BLaER1 treated with 17β-estradiol and CSF1 and Interleukin-3, amounts not matched to agents 10 nM and 100 nM (cell line): ENCODE results near the gene SELENOS.
A peak's percentile ranks its signal among the peaks of the same experiment; 100 is the strongest.

Experiments used
- H3K27ac ChIP-seq, 11 experiments: shearing (Covaris generic); formaldehyde crosslinking; 2 replicates each; pipeline ENCODE4 v1.8.1; 2022
- H3K27me3 ChIP-seq, 11 experiments: shearing (Covaris generic); formaldehyde crosslinking; 2 replicates each; pipeline ENCODE4 v1.8.1; 2022
- H3K36me3 ChIP-seq, 11 experiments: shearing (Covaris generic); formaldehyde crosslinking; 2 replicates each; pipeline ENCODE4 v1.8.1; 2022
- H3K4me1 ChIP-seq, 10 experiments: shearing (Covaris generic); formaldehyde crosslinking; 2 replicates each; pipeline ENCODE4 v1.8.1; 2022
- H3K4me2 ChIP-seq, 11 experiments: shearing (Covaris generic); formaldehyde crosslinking; 2 replicates each; pipeline ENCODE4 v1.8.1; 2022
- H3K4me3 ChIP-seq, 10 experiments: shearing (Covaris generic); formaldehyde crosslinking; 2 replicates each; pipeline ENCODE4 v1.8.1; 2022
- H3K9ac ChIP-seq, 11 experiments: shearing (Covaris generic); formaldehyde crosslinking; 2 replicates each; pipeline ENCODE4 v1.8.1; 2022
- H3K9me3 ChIP-seq, 11 experiments: shearing (Covaris generic); formaldehyde crosslinking; replicated peaks in 1 of 11; 2 replicates each; pipeline ENCODE4 v1.8.1; 2022
- H4K20me1 ChIP-seq, 11 experiments: shearing (Covaris generic); formaldehyde crosslinking; 2 replicates each; pipeline ENCODE4 v1.8.1; 2022
- Cebpa-rat ChIP-seq, 11 experiments: shearing (Covaris generic); IDR thresholded peaks; 2 replicates each; pipeline ENCODE4 v1.8.1; 2022

The SELENOS gene

DNA sequence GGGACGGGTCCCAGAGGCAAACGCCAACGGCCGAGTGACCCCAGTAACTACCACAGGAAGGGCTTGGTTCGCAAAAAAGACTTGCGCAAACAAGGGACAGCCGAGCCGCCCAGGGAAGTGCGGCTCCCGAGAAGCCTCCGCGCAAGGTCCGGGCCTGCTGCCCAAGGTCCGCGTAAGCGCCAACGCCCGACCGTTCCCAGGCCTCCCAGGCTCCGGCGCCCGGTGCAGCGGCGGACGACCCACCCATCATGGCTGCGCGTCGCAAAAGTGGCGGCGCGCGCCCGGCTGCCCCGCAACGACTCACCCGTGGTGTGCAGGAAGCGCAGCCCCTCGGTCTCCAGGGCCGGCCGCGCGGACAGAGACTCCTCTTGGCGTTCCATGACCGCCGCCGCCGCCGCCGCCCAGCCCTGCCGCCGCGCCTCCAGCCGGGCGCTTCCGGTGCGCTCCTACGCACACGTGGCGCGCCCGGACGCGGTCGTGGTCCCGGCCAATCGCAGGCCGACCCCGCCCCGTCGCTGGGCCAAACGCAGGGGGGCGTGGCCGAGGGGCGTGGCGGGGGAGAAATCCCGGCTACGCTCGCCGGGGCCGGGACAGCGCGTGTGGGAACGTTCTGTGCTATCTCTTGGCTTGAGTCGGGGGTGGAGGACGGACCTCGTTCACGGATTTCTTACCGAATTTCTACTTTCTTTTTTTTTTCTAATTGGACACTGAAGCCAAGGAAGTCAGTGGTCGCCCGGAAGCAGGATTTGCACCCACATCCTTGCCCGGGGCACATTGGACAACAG is at the start of gene SELENOS:
Gene SELENOS (minus strand): TSS at position 448 of the 785 bp plus-strand sequence. CDS start 68 bp downstream, at position 380.
- Histone ChIP-seq H3K36me3 (peaks cover 59 to 79% (median 64%) of the 10 kb centered on the region in 11 experiments), H4K20me1 (peaks cover 0 to 78% (median 42%) of the 10 kb centered on the region in 11 experiments; a peak in 19 of 22 replicates), H3K27me3 (no peaks in the 10 kb centered on the region), H3K9ac (peak within 1 kb of the TSS; percentile 72 to 95 (median 86)), H3K4me1 (peaks cover 13 to 23% (median 18%) of the 10 kb centered on the region in 10 experiments), H3K4me2 (peak within 1 kb of the TSS; percentile 80 to 95 (median 88)), H3K9me3 (no peaks in the 10 kb centered on the region), H3K4me3 (peak within 1 kb of the TSS; percentile 82 to 100 (median 94)), H3K27ac (peak within 1 kb of the TSS; percentile 70 to 89 (median 81))
- TF ChIP-seq Cebpa-rat (IDR thresholded peaks at IDR 0.05): no peak

DNA sequence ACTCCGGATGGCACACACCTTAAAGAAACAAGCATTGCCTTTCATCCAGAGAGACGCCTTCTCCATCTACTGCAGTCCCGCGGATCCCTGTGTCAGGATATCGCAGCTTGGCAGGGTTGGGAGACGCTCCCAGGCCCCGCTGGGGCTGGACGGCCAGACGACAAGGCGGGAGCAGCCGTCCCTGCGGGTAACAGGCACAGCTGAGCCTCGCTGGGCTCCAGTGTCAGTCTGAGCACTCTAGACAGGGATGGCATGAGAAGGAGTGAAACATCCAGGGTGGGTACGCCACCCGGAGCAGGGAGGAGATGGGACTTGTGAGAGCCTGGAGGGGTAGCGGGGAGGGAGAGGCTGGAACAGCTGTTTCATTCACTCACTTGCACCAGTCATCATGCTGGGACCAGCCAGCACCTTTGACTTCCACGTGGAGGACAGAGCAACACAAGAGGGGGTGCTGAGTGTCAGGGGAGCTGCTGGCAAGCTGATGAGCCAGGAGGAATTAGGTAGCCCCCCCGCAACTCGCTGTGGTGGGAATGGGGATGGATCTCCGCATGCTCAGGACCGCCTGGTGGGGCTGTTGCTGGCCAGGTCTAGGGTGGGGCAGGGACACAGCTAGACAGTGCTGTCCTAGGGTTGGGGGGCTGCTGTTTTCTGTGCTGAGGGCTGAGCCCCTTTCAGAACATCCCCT is 49.3 kb upstream of the SELENOS start:
- Histone ChIP-seq H3K36me3 (no peaks in the 10 kb centered on the region), H3K27me3 (peaks cover 0 to 11% (median 0%) of the 10 kb centered on the region in 11 experiments; a peak in 3 of 22 replicates), H3K4me1 (peaks cover 4 to 42% (median 33%) of the 10 kb centered on the region in 10 experiments), H4K20me1 (no peaks in the 10 kb centered on the region), H3K27ac (no peak overlapping the region), H3K4me2 (no peak overlapping the region), H3K9me3 (no peaks in the 10 kb centered on the region), H3K9ac (no peak overlapping the region), H3K4me3 (no peak overlapping the region)
- TF ChIP-seq Cebpa-rat (IDR thresholded peaks at IDR 0.05): no peak

DNA sequence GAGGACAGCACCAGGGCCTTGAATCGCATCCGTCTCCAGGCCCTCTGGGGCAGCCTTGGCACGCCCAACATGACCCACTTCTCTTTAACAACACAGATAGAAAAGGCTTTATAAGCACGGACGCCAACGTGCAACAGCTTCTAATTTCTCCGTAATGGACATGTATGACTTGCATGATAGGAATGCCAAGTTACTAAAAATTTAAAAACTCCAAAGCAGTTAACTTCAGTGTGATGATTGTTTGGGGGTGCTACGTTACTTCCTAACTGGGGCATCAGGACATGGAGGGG is 48.7 kb upstream of the SELENOS start:
- no peak overlapping the region for H3K4me2 ChIP-seq
- H3K27me3 ChIP-seq: peaks cover 0 to 8% (median 0%) of the 10 kb centered on the region in 11 experiments; a peak in 3 of 22 replicates
- no peak for TF ChIP-seq Cebpa-rat (IDR thresholded peaks at IDR 0.05)
- no peak overlapping the region for H3K4me3 ChIP-seq
- H3K4me1 ChIP-seq: peaks cover 6 to 48% (median 39%) of the 10 kb centered on the region in 10 experiments
- no peaks in the 10 kb centered on the region for H3K36me3 ChIP-seq
- H3K9me3 ChIP-seq: no peaks in the 10 kb centered on the region
- no peak overlapping the region for H3K27ac ChIP-seq
- H3K9ac ChIP-seq: no peak overlapping the region
- no peaks in the 10 kb centered on the region for H4K20me1 ChIP-seq

GRCh38 chr15:101325263-101326025 is 48.2 kb upstream of the SELENOS start:
- TF ChIP-seq Cebpa-rat (IDR thresholded peaks at IDR 0.05): no peak
- no peak overlapping the region for H3K27ac ChIP-seq
- no peak overlapping the region for H3K4me3 ChIP-seq
- peaks cover 0 to 8% (median 0%) of the 10 kb centered on the region in 11 experiments; a peak in 2 of 22 replicates for H3K27me3 ChIP-seq
- peak overlapping the region in 6 of 11 experiments; percentile 46 to 70 (median 60); a peak in 6 of 22 replicates for H3K4me2 ChIP-seq
- H4K20me1 ChIP-seq: no peaks in the 10 kb centered on the region
- no peaks in the 10 kb centered on the region for H3K36me3 ChIP-seq
- H3K4me1 ChIP-seq: peaks cover 9 to 52% (median 44%) of the 10 kb centered on the region in 10 experiments
- no peaks in the 10 kb centered on the region for H3K9me3 ChIP-seq
- no peak overlapping the region for H3K9ac ChIP-seq

DNA sequence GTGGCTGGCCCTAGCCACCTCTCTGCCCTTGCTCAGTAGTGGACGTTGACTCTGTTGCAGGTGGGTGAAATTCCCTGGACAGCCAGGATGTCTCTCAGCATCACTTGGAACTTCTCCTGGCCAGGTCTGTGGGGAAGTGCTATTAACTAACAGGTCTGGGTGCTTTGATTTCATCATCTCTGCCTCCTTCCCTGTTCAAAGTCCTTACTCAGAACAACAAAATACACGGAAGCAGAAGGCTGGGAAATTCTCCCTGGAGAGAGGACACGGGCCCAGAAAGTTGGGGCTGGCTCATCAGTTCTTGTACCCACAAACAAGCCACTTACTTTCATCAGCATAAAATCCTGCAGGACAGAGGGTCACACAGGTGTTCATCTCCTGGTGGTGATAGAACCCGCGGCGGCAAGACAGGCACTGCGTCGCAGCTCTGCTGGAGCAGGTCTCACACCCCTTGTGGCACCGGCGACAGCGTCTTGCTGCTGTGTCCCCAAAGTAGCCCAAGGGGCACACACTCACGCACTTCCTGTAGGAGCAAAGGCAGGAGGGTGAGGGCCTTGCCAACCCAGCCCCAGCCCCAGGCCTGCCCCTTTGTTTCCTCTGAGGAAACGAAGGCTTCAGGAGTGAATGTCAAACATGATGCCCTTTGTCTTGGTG is 47.4 kb upstream of the SELENOS start:
- Histone ChIP-seq H3K4me2 (peak overlapping the region in 10 of 11 experiments; percentile 17 to 85 (median 60); a peak in 19 of 22 replicates), H3K27ac (0 out of 22 replicates have a peak overlapping the region, but pooled peaks of 1 of the 11 experiments have one; percentile 5), H3K4me1 (peaks cover 9 to 53% (median 49%) of the 10 kb centered on the region in 10 experiments), H3K27me3 (peaks cover 0 to under 1% (median 0%) of the 10 kb centered on the region in 11 experiments; a peak in 1 of 22 replicates), H3K9ac (no peak overlapping the region), H4K20me1 (no peaks in the 10 kb centered on the region), H3K9me3 (no peaks in the 10 kb centered on the region), H3K4me3 (no peak overlapping the region), H3K36me3 (no peaks in the 10 kb centered on the region)
- TF ChIP-seq Cebpa-rat (IDR thresholded peaks at IDR 0.05): no peak

DNA sequence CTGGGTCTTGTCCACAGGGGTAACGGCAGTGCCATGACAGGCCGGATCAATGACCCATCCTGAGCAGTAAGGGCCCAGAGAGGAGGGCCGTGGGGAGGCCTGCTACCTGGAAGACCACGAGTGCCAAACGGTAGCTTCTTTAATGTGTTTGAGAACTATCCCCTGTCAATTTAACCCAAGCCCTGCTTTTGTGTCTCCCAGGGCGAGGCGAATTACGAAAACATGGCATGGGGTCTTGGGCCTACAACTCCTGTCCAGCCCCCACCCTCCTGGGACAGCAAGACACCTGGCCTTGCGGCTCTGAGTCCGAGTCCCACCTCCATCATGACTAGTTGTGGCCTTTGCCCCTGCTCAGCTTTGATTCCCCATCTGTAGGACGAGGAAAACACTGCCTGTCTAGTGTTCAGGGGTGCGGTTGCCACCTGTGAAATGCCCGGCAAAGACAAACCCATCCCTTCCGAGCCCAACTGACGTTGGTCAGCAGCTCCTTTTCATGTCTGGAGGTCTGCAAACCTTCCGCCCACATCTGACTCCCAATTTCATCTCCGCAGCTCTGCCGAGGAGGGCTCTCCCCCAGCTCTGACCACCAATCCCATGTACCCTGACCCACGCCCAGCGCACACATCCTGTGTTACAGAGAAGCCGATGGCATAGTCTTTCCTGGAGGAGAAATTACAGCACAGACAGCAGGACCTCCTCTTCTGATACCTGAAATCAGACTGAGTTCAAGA is 46.7 kb upstream of the SELENOS start:
- no peaks in the 10 kb centered on the region for H3K36me3 ChIP-seq
- no peak for TF ChIP-seq Cebpa-rat (IDR thresholded peaks at IDR 0.05)
- no peaks in the 10 kb centered on the region for H3K9me3 ChIP-seq
- peaks cover 9 to 59% (median 54%) of the 10 kb centered on the region in 10 experiments for H3K4me1 ChIP-seq
- H3K27ac ChIP-seq: peak overlapping the region in 1 of 11 experiments; percentile 5; a peak in 1 of 22 replicates
- H3K27me3 ChIP-seq: no peaks in the 10 kb centered on the region; a peak in 1 of 22 replicates
- H3K9ac ChIP-seq: no peak overlapping the region
- no peak overlapping the region for H3K4me3 ChIP-seq
- H4K20me1 ChIP-seq: no peaks in the 10 kb centered on the region
- peak overlapping the region; percentile 3 to 85 (median 57); a peak in 19 of 22 replicates for H3K4me2 ChIP-seq

DNA sequence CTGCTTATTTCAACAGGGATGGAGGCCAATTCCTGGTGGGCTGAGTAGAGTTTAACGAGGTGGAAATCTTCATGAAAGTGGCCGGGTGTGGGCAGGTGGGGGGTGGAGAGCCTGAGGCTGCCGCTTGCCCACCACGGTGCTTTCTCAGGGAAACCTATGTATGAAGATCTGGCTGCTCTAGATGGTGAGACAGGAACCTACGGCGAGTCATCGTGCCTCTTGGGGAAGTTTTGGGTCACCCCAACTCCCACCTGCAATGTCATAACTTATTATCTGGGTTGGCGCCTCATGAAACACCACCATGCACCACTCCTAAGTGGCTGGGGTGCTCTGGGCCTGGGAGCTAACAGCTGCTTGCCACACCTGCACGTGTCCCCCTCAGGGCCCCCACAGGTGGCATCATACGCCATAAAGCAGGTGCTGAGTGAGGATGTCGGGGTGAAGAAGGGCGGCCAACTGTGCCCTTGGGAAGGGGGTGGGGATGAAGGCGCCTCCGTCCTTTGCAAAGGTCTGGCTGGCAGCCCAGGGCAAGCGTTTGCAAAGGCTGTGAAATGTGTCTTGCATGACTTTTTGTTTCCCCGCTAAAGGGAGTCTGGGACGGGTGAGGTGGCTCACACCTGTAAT is 45.7 kb upstream of the SELENOS start:
- H3K4me3 ChIP-seq: no peak overlapping the region
- H3K36me3 ChIP-seq: no peaks in the 10 kb centered on the region
- H3K9me3 ChIP-seq: no peaks in the 10 kb centered on the region
- H3K27ac ChIP-seq: peak overlapping the region in 1 of 11 experiments; percentile 12; a peak in 1 of 22 replicates
- TF ChIP-seq Cebpa-rat (IDR thresholded peaks at IDR 0.05): no peak
- peaks cover 9 to 60% (median 54%) of the 10 kb centered on the region in 10 experiments for H3K4me1 ChIP-seq
- H3K9ac ChIP-seq: no peak overlapping the region
- H3K4me2 ChIP-seq: peak overlapping the region; percentile 5 to 85 (median 57); a peak in 20 of 22 replicates
- no peaks in the 10 kb centered on the region for H4K20me1 ChIP-seq
- no peaks in the 10 kb centered on the region; a peak in 1 of 22 replicates for H3K27me3 ChIP-seq
